Stimulated activated CD4-positive, alpha-beta T cell treated with anti-CD3 and anti-CD28 coated beads, Interleukin-4, amount 100 ng/mL, for 4 hours (primary cell): Measurements from ENCODE around the gene HOXA6.
A peak's percentile ranks its signal among the peaks of the same experiment; 100 is the strongest.

Experiments
- DNase-seq, 2 experiments: peaks; one replicate each; pipeline ENCODE4 v3.0.0-alpha.2; 2020

HOXA6 gene

DNA sequence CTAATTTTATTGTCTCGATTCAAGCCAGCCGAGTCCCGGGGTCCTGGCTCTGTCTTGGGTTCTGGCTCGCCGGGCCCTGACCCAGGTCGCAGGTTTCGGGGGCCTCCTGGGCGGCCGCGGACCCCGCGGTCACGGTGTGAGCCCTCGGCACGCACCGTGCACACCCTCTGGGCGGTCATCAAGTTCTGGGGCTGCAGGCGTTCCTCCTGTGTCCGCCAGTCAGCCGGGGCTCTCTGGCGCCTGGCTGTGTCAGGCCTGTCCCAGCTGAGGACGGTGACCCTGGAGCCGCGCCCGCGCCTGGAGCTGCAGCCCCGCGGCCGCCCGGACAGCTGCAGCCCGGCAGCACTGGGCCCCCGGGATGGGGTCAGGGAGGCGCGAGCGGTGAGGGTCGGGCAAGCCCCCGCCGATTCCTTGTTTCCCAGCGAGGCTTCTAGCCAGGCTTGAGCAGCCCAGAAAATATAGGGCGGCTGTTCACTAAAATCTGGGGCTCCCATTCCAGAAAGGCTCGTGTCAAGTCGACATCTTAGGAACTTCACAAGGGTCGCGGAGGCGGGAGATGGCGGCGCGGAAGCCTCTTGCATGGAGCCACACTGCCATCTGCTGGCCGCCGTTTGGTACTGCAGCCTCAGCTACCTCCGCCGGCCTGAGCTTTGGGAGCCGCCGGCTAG, 13.1 kb upstream of the HOXA6 start:
- peak; percentile 80 to 87 for DNase-seq

DNA sequence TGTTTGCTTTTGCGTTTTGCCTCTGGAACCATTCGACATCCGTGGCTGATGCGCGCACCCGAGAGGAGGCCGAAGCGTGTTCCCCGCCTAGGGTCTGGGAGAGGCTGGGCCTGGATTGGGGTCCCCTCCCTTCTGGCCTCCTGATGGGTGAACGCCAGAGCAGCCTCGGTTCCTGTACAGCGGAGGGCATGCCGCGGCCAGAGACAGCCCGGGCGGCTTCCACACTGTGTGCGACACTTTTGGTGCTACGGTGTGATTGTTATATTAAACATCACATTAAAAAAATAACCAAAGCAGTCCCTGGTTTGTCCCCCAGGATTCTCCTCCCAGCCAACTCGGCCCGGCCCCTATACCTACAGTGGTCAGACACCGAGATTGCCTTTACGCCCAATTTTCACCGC, 12.6 kb upstream of the HOXA6 start:
- DNase-seq: no peak

DNA sequence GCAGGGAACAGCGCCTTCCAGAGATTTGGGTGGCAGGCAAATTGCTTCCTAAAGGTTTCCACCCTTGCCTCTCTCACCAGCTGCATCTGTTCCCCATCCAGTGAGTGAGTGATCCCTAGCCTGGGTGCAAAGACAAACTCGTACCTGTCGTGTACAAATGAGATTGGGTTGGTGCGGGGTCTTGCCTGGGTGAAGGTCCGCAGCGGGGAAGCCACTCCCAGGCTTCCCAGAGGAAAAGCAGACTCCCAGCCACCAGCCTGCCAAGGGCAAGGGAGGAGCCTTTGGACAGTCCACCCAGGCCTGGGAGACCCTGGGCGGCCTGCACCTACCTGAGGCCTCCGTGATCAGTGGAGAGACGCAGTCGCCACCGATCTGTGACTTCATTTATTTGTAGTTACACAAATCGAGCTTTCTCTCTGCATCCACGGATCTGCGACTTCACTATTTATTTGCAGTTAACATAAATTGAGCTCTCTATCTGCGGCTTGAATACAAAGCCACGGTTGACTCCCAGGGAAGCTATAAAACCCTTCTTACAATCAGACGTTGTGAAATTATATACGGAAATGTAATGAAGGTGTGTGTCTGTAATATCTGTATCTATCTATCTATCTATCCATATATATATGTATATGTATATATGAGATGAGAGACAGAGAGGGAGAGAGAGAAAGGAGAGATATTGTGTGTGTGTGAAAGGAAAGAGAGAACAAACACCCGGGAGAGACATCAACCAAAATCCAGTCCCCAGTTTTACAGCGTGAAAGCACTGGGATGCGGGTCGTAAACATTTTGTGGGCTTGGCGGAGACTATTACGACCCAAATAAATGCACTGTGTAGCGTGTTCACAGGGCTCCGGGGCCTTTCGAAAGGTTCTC, 11.9 kb upstream of the HOXA6 start:
- DNase-seq: no peak

DNA sequence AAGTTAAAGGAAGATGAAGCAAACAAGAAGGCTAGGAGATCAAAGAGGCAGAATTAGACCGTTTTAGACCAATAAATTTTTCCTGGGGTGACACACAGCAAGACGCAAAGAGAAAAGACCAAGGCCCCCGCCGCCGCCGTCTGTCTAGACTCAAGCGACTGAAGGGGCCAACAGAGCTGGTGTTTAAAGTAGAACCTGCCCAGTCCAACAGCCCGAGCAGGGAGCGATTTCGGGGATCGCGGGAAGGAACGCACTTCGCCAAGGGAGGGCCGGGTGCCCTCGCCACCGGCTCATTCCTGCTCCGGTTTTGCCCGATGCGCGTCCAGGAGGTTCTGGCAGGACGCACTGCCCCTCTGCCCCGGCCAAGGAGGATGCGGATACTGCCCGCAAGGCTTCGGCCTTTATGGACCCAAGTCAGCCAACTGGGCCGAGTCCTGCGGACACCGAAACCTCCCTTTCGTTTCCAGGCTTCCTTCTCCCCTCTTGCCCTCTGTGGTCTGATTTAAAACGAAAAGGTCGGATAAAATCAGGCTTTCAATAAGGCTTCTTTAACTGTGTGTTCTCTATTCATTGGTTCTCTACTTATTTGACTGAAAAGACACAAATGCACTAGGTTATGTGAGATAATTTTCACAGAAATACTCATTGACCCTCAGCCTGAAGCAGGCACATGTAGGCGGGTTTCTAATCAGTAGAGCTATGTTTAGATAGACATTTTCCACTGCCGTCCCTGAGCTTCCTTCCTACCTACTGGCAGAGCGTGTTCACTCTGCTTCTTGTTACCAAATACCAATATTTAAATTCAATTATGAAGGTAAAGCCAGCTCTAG, 11.1 kb upstream of the HOXA6 start:
- DNase-seq: no peak

DNA sequence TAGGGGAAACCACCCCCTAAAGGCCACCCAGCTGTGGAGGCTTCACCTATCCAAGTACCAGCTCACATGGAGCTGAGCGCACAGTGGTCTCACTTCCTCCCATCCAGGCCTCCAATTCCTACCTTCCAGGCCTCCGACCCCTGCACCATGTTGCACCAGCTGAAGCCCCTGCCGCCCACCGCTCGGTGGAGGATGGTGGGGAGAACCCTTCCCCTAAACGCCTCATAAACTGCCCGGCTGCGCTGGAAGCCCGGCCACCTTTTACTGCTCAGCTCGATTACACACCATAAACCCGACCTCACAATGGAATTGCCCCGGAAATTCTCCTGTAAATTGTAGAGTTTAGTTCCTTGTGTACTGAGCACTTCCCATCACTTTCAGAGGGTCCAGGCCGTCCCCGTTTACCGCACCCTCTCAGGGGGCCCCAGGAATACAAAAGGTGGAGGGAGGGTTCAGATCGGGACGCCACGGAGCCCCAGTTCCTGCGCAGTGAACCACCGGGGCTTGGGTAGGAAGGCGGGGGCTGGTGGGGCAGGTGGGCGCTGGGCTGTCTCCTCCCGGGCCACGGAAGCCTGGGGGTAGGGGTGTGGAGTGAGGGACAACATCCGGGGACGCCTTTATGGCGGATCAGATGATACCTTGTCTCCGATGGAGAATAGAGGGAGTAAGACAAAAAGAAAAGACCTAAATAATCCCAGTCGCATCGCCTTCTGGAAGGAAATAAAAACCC, 10.3 kb upstream of the HOXA6 start:
- DNase-seq: no peak

DNA sequence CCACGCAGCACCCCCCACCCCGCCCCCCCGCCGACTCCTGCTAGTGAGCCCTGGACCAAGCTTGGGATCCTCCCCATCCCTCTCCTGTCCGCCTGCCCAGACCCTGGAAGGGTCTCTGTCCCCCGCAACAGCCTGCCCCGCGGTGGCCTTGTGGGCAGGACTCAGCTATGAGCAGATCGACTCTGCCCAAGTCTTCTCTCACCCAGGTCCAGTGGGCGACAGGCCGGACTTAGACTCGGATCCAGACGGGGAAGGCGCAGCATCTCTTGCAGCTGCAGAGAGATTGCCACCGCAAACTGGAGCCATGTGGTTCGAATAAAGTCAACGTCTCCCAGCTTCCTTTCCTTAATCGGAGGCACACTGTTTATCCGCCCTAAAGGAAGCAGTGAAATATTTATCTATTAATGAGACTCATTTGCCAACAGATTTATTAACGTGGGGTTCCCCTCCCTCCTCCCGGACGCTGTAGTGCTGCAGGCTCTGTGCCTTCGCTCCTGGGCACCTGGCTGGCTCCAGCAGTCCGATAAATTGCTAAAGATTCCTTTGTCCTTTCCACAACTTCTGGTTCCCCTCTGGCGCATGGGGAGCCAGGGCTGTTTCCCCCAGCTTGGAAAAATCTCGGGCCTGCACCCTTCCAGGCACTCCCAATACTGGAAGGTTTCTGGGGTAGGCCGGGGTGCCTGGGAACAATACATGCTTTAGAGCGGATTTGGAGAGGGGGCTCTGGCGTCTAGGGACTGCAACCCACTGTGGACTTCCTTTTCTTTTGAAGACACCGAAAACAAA, 9.5 kb upstream of the HOXA6 start:
- DNase-seq: no peak

DNA sequence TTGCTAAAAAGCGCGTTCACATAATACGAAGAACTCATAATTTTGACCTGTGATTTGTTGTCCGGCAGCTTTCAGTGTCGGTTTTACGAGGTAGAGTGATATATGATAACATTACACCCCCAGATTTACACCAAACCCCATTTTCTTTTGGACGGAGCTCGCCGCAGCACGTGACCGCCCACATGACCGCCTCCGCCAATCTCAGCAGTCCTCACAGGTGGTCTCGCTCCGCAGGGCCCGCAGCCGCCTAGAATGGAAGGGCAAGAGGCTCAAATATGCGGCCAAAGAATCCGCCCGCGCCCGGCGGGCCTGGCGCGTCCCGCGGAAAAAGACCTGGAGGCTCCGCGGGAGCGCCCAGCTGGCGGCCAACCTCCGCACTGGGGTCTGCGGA, 8.9 kb upstream of the HOXA6 start, which contains the start of gene HOXA7:
HOXA7 (minus strand) TSS at position 168 of the 391 bp plus-strand sequence; CDS start at position 38, 130 bp downstream.
- peak in 1 of 2 experiments; percentile 1 for DNase-seq

DNA sequence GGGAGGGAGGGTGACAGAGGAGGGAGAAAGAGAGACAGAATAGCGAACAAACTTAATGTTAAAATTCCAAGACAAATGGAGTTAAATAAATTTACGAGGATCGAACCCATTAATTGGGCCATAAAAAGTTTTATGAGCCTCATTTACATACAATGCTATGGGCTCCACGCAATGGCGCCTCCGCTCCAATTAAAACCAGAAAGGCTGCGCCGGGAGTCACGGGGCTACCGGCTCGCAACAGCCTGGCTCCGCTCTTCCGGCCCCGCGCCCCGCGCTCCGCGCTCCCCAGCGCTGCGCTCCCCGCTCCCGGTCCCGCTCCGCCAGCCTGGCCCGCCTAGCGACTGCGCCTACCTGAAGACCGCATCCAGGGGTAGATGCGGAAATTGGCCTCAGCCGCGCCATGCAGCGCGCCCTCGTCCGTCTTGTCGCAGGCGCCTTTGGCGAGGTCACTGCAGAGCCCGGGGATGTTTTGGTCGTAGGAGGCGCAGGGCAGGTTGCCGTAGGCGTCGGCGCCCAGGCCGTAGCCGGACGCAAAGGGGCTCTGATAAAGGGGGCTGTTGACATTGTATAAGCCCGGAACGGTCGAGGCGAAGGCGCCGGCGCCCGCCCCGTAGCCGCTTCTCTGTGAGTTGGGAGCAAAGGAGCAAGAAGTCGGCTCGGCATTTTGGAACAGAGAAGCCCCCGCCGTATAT, 8.4 kb upstream of the HOXA6 start:
- DNase-seq: no peak

DNA sequence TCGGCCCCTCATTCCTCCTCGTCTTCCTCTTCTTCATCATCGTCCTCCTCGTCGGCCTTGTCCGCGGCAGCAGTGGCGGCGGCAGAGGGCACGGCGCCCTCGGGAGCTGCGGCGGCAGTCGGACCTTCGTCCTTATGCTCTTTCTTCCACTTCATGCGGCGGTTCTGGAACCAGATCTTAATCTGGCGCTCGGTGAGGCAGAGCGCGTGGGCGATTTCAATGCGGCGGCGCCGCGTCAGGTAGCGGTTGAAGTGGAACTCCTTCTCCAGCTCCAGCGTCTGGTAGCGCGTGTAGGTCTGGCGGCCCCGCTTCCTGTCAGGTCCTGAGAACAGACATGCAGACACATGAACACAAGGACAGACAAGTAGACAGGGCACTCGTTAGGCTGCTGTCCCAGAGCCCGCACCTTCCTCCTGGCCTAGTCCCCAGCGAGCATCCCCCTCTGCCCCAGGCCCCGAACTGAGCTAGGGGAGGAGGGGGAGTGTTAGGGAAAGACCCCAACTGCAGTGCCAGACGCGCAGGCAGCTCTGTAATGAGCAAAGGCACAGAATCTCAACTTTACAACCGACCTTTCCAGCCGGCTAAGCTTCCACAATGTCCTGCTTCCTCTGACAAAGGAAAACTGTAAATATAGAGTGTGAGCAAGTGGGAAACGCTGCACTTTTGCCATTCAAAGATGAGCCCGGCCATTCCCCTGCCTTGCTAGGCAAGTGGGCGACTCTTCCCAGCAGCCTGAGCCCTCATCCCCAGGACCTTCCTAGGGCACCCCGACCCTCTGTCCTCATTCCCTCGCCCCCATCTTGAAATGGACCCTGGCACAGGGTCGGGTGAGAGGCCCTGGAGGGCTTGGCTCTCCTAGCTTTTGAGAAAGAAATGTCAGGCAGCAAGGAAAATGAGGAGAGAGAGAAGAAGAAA, 7.6 kb upstream of the HOXA6 start:
- DNase-seq: peak; percentile 48 to 67

DNA sequence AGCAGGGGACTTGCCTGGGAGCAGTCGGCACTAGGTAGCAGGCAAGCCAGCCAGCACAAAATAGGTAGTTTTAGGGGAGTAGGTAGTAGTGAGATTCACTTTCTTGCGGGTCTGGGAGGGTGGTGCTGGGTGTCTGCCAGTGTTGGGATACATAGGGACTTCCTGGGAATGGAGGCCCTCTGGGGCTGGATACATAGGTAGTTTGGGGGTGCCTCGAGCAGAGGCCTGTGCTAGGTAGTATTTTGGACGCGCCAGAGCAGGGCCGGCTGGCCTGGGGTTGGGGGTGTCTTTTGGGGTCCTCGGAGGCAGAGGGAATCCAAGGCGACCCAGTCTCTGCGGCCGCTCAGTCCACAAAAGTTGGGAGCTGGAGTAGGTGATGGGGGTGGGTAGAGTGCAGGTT, 6.8 kb upstream of the HOXA6 start:
- peak in 1 of 2 experiments; percentile 0 for DNase-seq

DNA sequence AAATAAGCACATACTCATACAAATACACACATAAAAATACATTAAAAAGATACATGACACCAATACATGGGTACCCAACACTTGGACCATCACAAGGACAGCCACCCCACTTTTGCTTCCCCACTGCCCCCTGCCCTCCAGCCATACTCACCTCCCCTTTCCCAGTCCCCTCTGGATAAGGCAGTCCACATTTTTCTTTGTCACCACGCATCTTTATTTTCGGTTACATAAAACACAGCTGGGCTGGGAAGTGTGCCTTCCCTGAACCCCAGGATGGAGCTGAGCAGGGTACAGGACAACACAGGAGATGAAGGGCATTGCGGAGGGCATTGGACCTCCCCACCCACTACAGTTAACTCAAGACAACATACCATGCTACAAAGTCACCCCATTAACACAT, 6.0 kb upstream of the HOXA6 start:
- DNase-seq: no peak

DNA sequence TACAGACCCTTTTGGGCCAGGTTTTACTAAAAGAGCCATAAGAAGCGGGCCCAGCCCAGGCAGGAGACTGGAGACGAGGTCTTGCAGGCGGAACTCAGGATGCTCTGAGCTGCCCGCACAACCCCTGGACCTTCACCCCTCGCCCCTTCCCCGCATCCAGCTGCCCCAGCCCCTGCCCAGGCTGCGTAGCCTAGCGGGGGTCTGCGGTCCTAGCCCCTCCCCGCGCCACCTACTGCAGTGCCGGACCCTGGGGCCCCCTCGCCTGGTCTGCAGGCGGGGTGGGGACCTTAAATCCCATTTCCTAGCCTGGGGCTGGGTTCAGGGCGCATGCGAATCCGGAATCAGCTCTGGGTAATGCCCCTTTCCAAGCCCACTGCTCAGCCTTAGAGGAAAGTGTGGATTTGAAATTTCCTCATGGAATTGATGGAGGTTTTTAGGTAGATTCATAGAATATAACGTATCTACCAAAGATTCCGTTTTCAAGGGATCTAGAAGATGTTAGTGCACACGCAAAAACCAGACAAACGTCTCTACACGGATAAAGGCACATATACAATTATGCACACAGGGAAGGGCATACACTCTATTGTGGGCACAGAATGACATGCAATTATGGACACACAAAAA, 5.4 kb upstream of the HOXA6 start:
- peak in 1 of 2 experiments; percentile 0 for DNase-seq

DNA sequence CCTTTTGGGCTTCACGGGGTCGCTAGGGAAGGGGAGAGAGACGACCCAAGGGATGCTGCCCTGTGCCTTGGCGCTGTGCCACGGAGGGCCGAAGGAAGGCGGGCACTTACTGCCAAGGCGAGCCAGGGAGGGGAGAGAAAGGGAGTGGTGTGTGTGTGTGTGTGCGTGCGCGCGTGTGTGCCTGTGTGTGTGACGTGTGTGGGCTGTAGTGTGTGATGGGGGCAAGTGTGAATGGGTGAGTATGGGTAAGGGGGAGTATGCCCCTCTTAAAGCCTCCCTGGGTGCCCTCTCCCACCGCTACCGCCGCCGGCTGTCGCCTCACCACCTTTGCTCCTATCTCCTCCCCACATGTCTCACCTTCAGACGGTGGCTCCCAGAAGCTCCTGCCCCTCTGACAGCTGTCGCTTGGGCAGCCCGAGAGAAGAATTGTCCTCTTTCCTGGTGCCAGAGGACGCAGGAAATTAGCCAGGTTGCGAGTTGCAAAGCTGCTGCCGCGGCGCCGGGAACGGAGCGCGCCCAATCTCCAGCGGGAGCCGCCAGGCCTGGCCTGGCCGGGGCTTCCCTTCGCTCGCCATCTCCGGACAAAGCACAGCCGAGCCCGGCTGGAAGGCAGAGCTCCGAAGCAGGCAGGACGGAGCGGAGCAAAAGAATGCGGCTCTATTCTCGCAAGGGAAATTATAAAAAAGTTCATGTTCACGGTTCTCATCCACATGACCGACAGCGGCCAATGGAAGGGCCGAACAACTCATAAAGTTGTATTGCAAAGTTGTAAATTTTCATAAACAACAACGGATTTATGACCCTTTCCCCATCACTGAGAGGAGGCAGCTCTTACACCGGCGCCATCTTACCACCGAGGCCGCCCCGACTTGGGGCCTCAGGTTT, 4.6 kb upstream of the HOXA6 start, which contains the start of gene HOXA3:
HOXA3 (minus strand) TSS at position 653 of the 885 bp plus-strand sequence. CDS start 41,943 bp downstream, outside the sequence.
- DNase-seq: no peak

DNA sequence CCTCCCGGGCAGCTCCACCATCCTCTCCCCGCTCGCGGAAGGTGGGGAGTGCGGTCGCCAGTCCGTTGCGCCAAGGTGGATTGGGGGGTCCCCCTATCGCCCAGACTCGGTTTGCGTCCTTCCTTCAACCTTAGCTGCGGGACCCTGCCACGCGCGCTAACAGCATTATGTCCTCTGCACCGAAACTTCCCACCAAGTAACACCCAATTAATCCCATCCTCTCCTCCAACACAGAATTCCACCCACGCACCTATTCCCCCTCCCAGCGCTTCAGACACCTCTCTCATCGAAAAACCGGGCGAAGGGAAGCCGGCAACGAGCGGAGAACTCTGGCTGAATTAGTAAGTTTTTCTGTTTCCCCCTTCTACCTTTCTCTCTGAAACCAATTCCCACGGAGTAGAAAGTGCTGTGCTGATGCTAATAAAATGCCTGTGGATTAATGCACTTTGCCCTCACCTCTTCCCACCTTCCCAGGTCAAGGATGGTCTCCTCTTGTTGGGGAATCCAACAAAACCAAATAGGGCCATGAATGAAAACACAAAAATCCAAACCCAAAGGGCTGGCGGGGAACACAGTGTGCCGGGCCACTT, 3.9 kb upstream of the HOXA6 start:
- DNase-seq: no peak

DNA sequence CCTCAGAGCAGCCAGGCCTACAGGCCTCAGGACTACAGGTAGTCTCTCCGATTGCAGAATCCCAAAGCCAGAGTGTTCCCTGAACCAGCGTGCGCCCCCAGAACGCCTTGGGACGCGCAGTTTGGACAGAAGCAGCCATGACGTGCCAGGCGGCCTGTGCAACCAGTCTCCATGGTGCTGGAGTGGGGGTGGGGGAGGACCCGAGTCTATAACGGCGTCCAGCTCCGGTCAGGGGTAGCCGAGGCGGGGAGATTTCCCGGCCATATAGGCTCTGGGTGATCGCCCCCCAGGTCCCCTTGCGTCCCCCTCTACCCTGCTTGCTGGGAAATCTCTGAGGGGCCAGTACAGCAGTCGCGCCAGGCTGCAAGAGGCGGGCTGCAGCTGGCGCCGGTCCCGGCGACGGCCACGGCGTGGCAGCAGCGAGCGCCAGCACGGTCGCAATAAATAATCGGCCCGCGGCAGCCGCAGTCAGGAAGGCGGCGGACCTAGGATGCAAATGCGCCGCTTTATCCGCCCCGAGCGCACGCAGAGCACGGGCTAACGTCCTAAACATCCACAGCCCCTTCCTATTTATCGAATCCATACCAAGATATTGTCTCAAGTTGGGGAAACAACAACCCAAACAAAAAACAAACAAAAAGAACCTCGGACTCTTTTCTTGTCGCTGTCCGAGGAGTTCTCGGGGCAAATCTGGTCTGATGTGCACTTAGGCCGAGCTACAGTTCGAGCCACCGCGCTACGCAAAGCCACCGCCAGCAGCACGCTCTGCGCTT, 3.2 kb upstream of the HOXA6 start:
- peak; percentile 45 to 70 for DNase-seq

DNA sequence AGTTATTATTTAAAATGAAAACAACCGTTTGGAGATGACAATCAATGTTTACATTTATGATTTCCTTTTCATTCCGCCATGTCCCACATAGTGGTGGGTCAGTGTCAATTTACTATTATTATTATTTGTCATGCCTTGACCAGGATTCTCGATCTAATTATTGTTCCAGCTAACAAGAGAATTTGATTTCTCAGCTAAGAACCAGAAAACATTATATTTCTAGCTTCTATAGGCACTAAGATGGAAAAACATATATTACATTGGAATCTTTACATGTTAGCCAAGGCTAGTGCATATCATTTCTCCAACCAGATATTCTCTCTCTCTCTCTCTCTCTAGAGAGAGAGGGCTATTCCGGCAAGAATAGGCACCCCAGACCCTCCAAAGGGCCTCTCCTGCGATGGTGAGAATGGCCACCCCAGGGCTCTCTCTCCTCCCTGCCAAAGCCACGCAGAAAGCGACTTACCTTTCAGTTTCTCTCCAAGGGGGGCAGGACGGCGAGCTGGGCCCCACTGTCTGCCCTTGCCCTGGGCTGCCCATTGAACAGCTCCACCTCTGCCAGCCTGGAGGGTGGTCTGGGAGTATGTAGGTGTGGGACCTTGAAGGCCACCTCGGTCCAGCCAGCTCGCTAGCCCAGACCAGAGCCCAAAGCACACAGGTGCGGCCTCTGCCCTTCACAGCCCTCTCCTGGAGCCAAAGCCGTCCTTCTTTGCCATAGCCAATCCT, 2.4 kb upstream of the HOXA6 start:
- no peak for DNase-seq
